Activated T-helper 2 cell treated with anti-CD3 and anti-CD28 coated beads, Interferon-gamma antibody, Interleukin-2, Interleukin-4, amounts not matched to agents 10 μg/mL and 5 μg/mL and 100 μg/mL, durations not matched to agents 14 hours and 24 hours and 36 hours (primary cell): ENCODE results near the gene HMG20A. TPM values are rescaled to one million over a fixed set of nuclear protein-coding genes. Genes with fewer than 3 reads are reported as not detected.

Source experiments
- DNase-seq: peaks from one replicate; pipeline ENCODE4 v3.0.0; 2021; ENCODE audit warnings: low spot score
- H3K27ac Mint-ChIP-seq: one replicate; pipeline ENCODE4 v1.8.0; 2021; ENCODE audit warnings: mixed read lengths
- H3K27me3 Mint-ChIP-seq: one replicate; pipeline ENCODE4 v1.8.0; 2021; ENCODE audit warnings: low read depth, mixed read lengths
- H3K36me3 Mint-ChIP-seq: one replicate; pipeline ENCODE4 v1.8.0; 2021; ENCODE audit warnings: low read depth, mixed read lengths
- H3K4me1 Mint-ChIP-seq: one replicate; pipeline ENCODE4 v1.8.0; 2021; ENCODE audit warnings: low read depth, mixed read lengths
- H3K4me3 Mint-ChIP-seq: one replicate; pipeline ENCODE4 v1.8.0; 2021; ENCODE audit warnings: low read depth, mild to moderate bottlenecking, moderate library complexity, mixed read lengths
- H3K9me3 Mint-ChIP-seq: one replicate; pipeline ENCODE4 v1.8.0; 2021; ENCODE audit warnings: mixed read lengths
- intact Hi-C: fragments of 100-400 bp; cut with micrococcal nuclease; formaldehyde crosslinking; loops from one replicate; pipeline ENCODE4 v1.15.1; 2023
- total RNA-seq: library from RNA; stranded (reverse); gene quantifications from 2 replicates; pipeline ENCODE4 v1.2.3, GENCODE V29; 2022

HMG20A gene
- total RNA-seq, 1 donor from 2014 or later: 43.8 TPM

GRCh38 chr15:77457191-77457904, 36.7 kb downstream of the HMG20A start:
- intact Hi-C loops: loop anchor here (5.0 kb wide), 1 partner anchor 40 kb away; no protein-coding TSS in a partner anchor
- no peak for DNase-seq
- Mint-ChIP-seq H3K27ac (peak overlapping the region; percentile 65), H3K9me3 (no peaks in the 10 kb centered on the region), H3K4me1 (peaks cover 23% of the 10 kb centered on the region), H3K4me3 (no peak overlapping the region), H3K36me3 (peaks cover 24% of the 10 kb centered on the region), H3K27me3 (no peaks in the 10 kb centered on the region)

GRCh38 chr15:77457905-77458265, 37.2 kb downstream of the HMG20A start:
- DNase-seq: no peak
- Mint-ChIP-seq H3K27me3 (no peaks in the 10 kb centered on the region), H3K9me3 (no peaks in the 10 kb centered on the region), H3K27ac (peak overlapping the region; percentile 65), H3K36me3 (peaks cover 24% of the 10 kb centered on the region), H3K4me1 (peaks cover 23% of the 10 kb centered on the region), H3K4me3 (no peak overlapping the region)
- intact Hi-C loops: loop anchor here (5.0 kb wide), 1 partner anchor 41 kb away; no protein-coding TSS in a partner anchor

- H3K27ac Mint-ChIP-seq: no peak overlapping the region
- peaks cover 24% of the 10 kb centered on the region for H3K36me3 Mint-ChIP-seq
- no peak for DNase-seq
- intact Hi-C loops: loop anchor here (5.0 kb wide), 1 partner anchor 42 kb away; no protein-coding TSS in a partner anchor
- H3K27me3 Mint-ChIP-seq: no peaks in the 10 kb centered on the region
- H3K4me3 Mint-ChIP-seq: no peak overlapping the region
- H3K9me3 Mint-ChIP-seq: no peaks in the 10 kb centered on the region
- peaks cover 23% of the 10 kb centered on the region for H3K4me1 Mint-ChIP-seq
Observed at GRCh38 chr15:77459031-77459430, 38.3 kb downstream of the HMG20A start.

- Mint-ChIP-seq H3K4me3 (no peak overlapping the region), H3K36me3 (peaks cover 26% of the 10 kb centered on the region), H3K9me3 (no peaks in the 10 kb centered on the region), H3K27ac (no peak overlapping the region), H3K27me3 (no peaks in the 10 kb centered on the region), H3K4me1 (peaks cover 10% of the 10 kb centered on the region)
- intact Hi-C loops: no loop called here
- DNase-seq: no peak
Observed at GRCh38 chr15:77461486-77461885, 40.8 kb downstream of the HMG20A start.

- intact Hi-C loops: no loop called here
- H3K27ac Mint-ChIP-seq: no peak overlapping the region
- no peaks in the 10 kb centered on the region for H3K4me1 Mint-ChIP-seq
- no peaks in the 10 kb centered on the region for H3K9me3 Mint-ChIP-seq
- DNase-seq: no peak
- H3K36me3 Mint-ChIP-seq: peaks cover 39% of the 10 kb centered on the region
- H3K27me3 Mint-ChIP-seq: no peaks in the 10 kb centered on the region
- H3K4me3 Mint-ChIP-seq: no peak overlapping the region
Observed at GRCh38 chr15:77464129-77464865, 43.6 kb downstream of the HMG20A start.

- no peaks in the 10 kb centered on the region for H3K9me3 Mint-ChIP-seq
- DNase-seq: no peak
- H3K36me3 Mint-ChIP-seq: peaks cover 29% of the 10 kb centered on the region
- H3K27me3 Mint-ChIP-seq: no peaks in the 10 kb centered on the region
- no peak overlapping the region for H3K27ac Mint-ChIP-seq
- H3K4me1 Mint-ChIP-seq: no peaks in the 10 kb centered on the region
- intact Hi-C loops: no loop called here
- no peak overlapping the region for H3K4me3 Mint-ChIP-seq
Observed at GRCh38 chr15:77466521-77466920, 45.8 kb downstream of the HMG20A start.

- intact Hi-C loops: no loop called here
- Mint-ChIP-seq H3K9me3 (no peaks in the 10 kb centered on the region), H3K36me3 (peaks cover 44% of the 10 kb centered on the region)
Observed at GRCh38 chr15:77468896-77469295, 48.2 kb downstream of the HMG20A start.

GRCh38 chr15:77470235-77470634, 49.5 kb downstream of the HMG20A start:
- H3K27ac Mint-ChIP-seq: no peak overlapping the region

More at GRCh38 chr15:77468896-77469295, 48.2 kb downstream of the HMG20A start:
- Mint-ChIP-seq H3K4me3 (no peak overlapping the region), H3K27me3 (no peaks in the 10 kb centered on the region), H3K27ac (no peak overlapping the region), H3K4me1 (no peaks in the 10 kb centered on the region)
- no peak for DNase-seq

GRCh38 chr15:77473328-77473727, 52.6 kb downstream of the HMG20A start:
- no peak for DNase-seq
- Mint-ChIP-seq H3K4me3 (no peak overlapping the region), H3K27ac (peak overlapping the region; percentile 44), H3K27me3 (no peaks in the 10 kb centered on the region), H3K36me3 (peaks cover 56% of the 10 kb centered on the region), H3K4me1 (peaks cover 1% of the 10 kb centered on the region), H3K9me3 (no peaks in the 10 kb centered on the region)
- intact Hi-C loops: no loop called here

More at GRCh38 chr15:77470235-77470634, 49.5 kb downstream of the HMG20A start:
- Mint-ChIP-seq H3K4me3 (no peak overlapping the region), H3K9me3 (no peaks in the 10 kb centered on the region), H3K36me3 (peaks cover 52% of the 10 kb centered on the region), H3K27me3 (no peaks in the 10 kb centered on the region), H3K4me1 (no peaks in the 10 kb centered on the region)
- intact Hi-C loops: no loop called here
- no peak for DNase-seq

GRCh38 chr15:77474310-77474988, 53.8 kb downstream of the HMG20A start:
- no peaks in the 10 kb centered on the region for H3K27me3 Mint-ChIP-seq
- intact Hi-C loops: no loop called here
- no peaks in the 10 kb centered on the region for H3K9me3 Mint-ChIP-seq
- H3K4me1 Mint-ChIP-seq: peaks cover 9% of the 10 kb centered on the region
- no peak overlapping the region for H3K27ac Mint-ChIP-seq
- H3K36me3 Mint-ChIP-seq: peaks cover 56% of the 10 kb centered on the region
- no peak for DNase-seq
- no peak overlapping the region for H3K4me3 Mint-ChIP-seq

GRCh38 chr15:77475001-77475400, 54.3 kb downstream of the HMG20A start:
- no peak overlapping the region for H3K4me3 Mint-ChIP-seq
- DNase-seq: no peak
- H3K27me3 Mint-ChIP-seq: no peaks in the 10 kb centered on the region
- H3K27ac Mint-ChIP-seq: no peak overlapping the region
- H3K36me3 Mint-ChIP-seq: peaks cover 60% of the 10 kb centered on the region
- H3K4me1 Mint-ChIP-seq: peaks cover 9% of the 10 kb centered on the region
- intact Hi-C loops: no loop called here
- no peaks in the 10 kb centered on the region for H3K9me3 Mint-ChIP-seq

- Mint-ChIP-seq H3K4me3 (no peak overlapping the region), H3K27me3 (no peaks in the 10 kb centered on the region), H3K36me3 (peaks cover 60% of the 10 kb centered on the region), H3K9me3 (no peaks in the 10 kb centered on the region), H3K4me1 (peaks cover 9% of the 10 kb centered on the region), H3K27ac (no peak overlapping the region)
- no peak for DNase-seq
- intact Hi-C loops: no loop called here
Observed at GRCh38 chr15:77475898-77476297, 55.2 kb downstream of the HMG20A start.

GRCh38 chr15:77476995-77477394, 56.3 kb downstream of the HMG20A start:
- DNase-seq: no peak
- Mint-ChIP-seq H3K27ac (no peak overlapping the region), H3K4me3 (no peak overlapping the region), H3K27me3 (no peaks in the 10 kb centered on the region), H3K36me3 (peaks cover 54% of the 10 kb centered on the region), H3K9me3 (no peaks in the 10 kb centered on the region), H3K4me1 (peaks cover 9% of the 10 kb centered on the region)
- intact Hi-C loops: no loop called here
